ENCODE measurements around the gene MAPK1. TPM values are rescaled to one million over a fixed set of nuclear protein-coding genes. Genes with fewer than 3 reads are reported as not detected.
"Not testable (repeated sequence)": the region's sequence is repeated elsewhere in the genome, so short reads cannot be mapped to it uniquely, and the experiment has no call there.

MAPK1 gene
- total and polyA plus RNA-seq, 9 of the 15 experiments (the other 6 are each of a cell fraction or from before 2014, with no cell fraction given): 46.3 to 575 (median 283) TPM

- DNase-seq (ENCODE audit: extremely low read depth in 1 of 4, low spot score in 3 of 4); FAIRE-seq; H3K36me3 ChIP-seq (ENCODE audit: control insufficient read depth, insufficient read depth, low read length); H3K27me3 ChIP-seq (ENCODE audit: control insufficient read depth in 2 of 2, insufficient read depth in 2 of 2, low read length in 2 of 2); ATAC-seq; BruUV-seq (replicated peaks); H3K9me3 ChIP-seq (replicated peaks; ENCODE audit: control insufficient read depth, insufficient read depth, low read depth, low read length); H3K4me2 ChIP-seq (ENCODE audit: insufficient read depth, low read length); H3K79me2 ChIP-seq (ENCODE audit: control insufficient read depth, insufficient read depth, low read length); H3K9me1 ChIP-seq (ENCODE audit: control insufficient read depth, insufficient read depth, low read length); intact Hi-C loops (cut with micrococcal nuclease); H3K4me3 ChIP-seq; H2AFZ ChIP-seq (ENCODE audit: low read depth, low read length); H3K27ac ChIP-seq (ENCODE audit: extremely low read depth, low read depth, low read length); H3K9ac ChIP-seq (ENCODE audit: insufficient read depth in 1 of 2, low read depth in 2 of 2, low read length in 2 of 2); in situ Hi-C loops (cut with MboI): not testable (repeated sequence)
- H4K20me1 ChIP-seq (replicated peaks; ENCODE audit: control insufficient read depth, insufficient read depth, low read length): peaks cover 19% of the 10 kb centered on the region
- CTCF ChIA-PET (ENCODE audit: low intra/inter-chr PET ratio): interaction anchor here (1.1 kb wide), 1 partner anchor 202 kb away, joined by 3 read pairs; no protein-coding TSS in a partner anchor
- 31% methylated on average over 8 of the region's 8 CpGs for WGBS (ENCODE audit: insufficient coverage, low coverage, missing lambda C conversion rate)
- POLR2A ChIA-PET: interaction anchor here (0.6 to 49.7 kb wide), 5 partner anchors 6 to 1132 kb away, joined by 3 to 1041 read pairs (median 4); partner anchors contain the start of genes MAPK1 and PPM1F
- H3K4me1 ChIP-seq (replicated peaks in 1 of 2; ENCODE audit: control insufficient read depth in 2 of 2, insufficient read depth in 2 of 2, low read length in 2 of 2): peaks cover 16 to 17% of the 10 kb centered on the region in 2 experiments
- 0 out of 2 replicates have a peak, but pooled peaks have one; percentile 79 for TF ChIP-seq ZNF133 (CRISPR knock-in tag; IDR thresholded peaks at IDR 0.05)
- TF ChIP-seq E2F3 (CRISPR knock-in tag; IDR thresholded peaks at IDR 0.05): 0 out of 2 replicates have a peak, but pooled peaks have one; percentile 26
- 0 out of 2 replicates have a peak, but pooled peaks have one; percentile 7 for TF ChIP-seq TSC22D4 (tag; IDR thresholded peaks at IDR 0.05)
- peak; percentile 12; the same call in 1 of the 2 replicates for TF ChIP-seq TFAP4 (CRISPR knock-in tag; IDR thresholded peaks at IDR 0.05; ENCODE audit: borderline replicate concordance)
- TF ChIP-seq ZBTB2 (IDR thresholded peaks at IDR 0.05): 0 out of 2 replicates have a peak, but pooled peaks have one; percentile 27
- TF ChIP-seq ZNF707 (CRISPR knock-in tag; conservative IDR thresholded peaks at IDR 0.05): 0 out of 2 replicates have a peak, but pooled peaks have one; percentile 46
- TF ChIP-seq ZFX (CRISPR knock-in tag; IDR thresholded peaks at IDR 0.05): peak; percentile 27; the same call in 1 of the 2 replicates
- TF ChIP-seq STAG1 (CRISPR knock-in tag; IDR thresholded peaks at IDR 0.05; ENCODE audit: borderline replicate concordance): peak; percentile 34; the same call in 1 of the 2 replicates
- TF ChIP-seq ZBTB26 (CRISPR knock-in tag; IDR thresholded peaks at IDR 0.05): peak; percentile 95
- TF ChIP-seq THRB (CRISPR knock-in tag; conservative IDR thresholded peaks at IDR 0.05): 0 out of 2 replicates have a peak, but pooled peaks have one; percentile 61
- TF ChIP-seq MED1 (CRISPR knock-in tag; IDR thresholded peaks at IDR 0.05; ENCODE audit: borderline replicate concordance): 0 out of 2 replicates have a peak, but pooled peaks have one; percentile 79
- peak; percentile 57 for TF ChIP-seq SMARCA5 (IDR thresholded peaks at IDR 0.05)
- peak; percentile 33; the same call in 1 of the 2 replicates for TF ChIP-seq ETV5 (CRISPR knock-in tag; IDR thresholded peaks at IDR 0.05; ENCODE audit: low read depth)
- TF ChIP-seq ZC3H4 (CRISPR knock-in tag; IDR thresholded peaks at IDR 0.05; ENCODE audit: borderline replicate concordance): 0 out of 2 replicates have a peak, but pooled peaks have one; percentile 18
- peak; percentile 58; the same call in 1 of the 2 replicates for TF ChIP-seq HBP1 (CRISPR knock-in tag; IDR thresholded peaks at IDR 0.05)
These were observed 46.7 kb upstream of the MAPK1 start for GRCh38 chr22:21914033-21914642.
